Endodermal cell (in vitro differentiated cells): Measurements from ENCODE around the gene ACOT7. TPM values are rescaled to one million over a fixed set of nuclear protein-coding genes. Genes with fewer than 3 reads are reported as not detected.
"Not testable (repeated sequence)": the region's sequence is repeated elsewhere in the genome, so short reads cannot be mapped to it uniquely, and the experiment has no call there.

Experiments used
- DNase-seq: peaks from one replicate; pipeline ENCODE4 v3.0.0-alpha.2; 2017
- H3K27ac ChIP-seq: 2 replicates; pipeline ENCODE4 v1.5.1; 2013; ENCODE audit warnings: mild to moderate bottlenecking, low read depth, low read length, moderate library complexity
- H3K27me3 ChIP-seq: 2 replicates; pipeline ENCODE4 v1.6.1; 2013; ENCODE audit warnings: mild to moderate bottlenecking, low read length, moderate library complexity; ENCODE audit not compliant: insufficient read depth, control insufficient read depth, poor library complexity, severe bottlenecking
- H3K36me3 ChIP-seq: 2 replicates; pipeline ENCODE4 v1.7.0; 2013; ENCODE audit warnings: mild to moderate bottlenecking, low read length, moderate library complexity; ENCODE audit not compliant: control insufficient read depth, insufficient read depth
- H3K4me1 ChIP-seq: one replicate; pipeline ENCODE4 v1.7.0; 2013; ENCODE audit warnings: low read length; ENCODE audit not compliant: control insufficient read depth, insufficient read depth
- H3K4me3 ChIP-seq: 2 replicates; pipeline ENCODE4 v1.5.1; 2013; ENCODE audit warnings: mild to moderate bottlenecking, low read length, moderate library complexity
- H3K9ac ChIP-seq: 2 replicates; pipeline ENCODE4 v1.6.1; 2013; ENCODE audit warnings: mild to moderate bottlenecking, low read length, moderate library complexity; ENCODE audit not compliant: poor library complexity, severe bottlenecking; ENCODE audit errors: extremely low read depth
- H3K9me3 ChIP-seq: 2 replicates; pipeline ENCODE4 v1.6.1; 2013; ENCODE audit warnings: mild to moderate bottlenecking, low read length, moderate library complexity; ENCODE audit not compliant: control insufficient read depth
- H3K27ac Mint-ChIP-seq: 2 replicates; pipeline ENCODE4 v1.8.0; 2020; ENCODE audit warnings: mixed read lengths
- H3K27me3 Mint-ChIP-seq: 2 replicates; pipeline ENCODE4 v1.8.0; 2021; ENCODE audit warnings: mild to moderate bottlenecking, mixed read lengths; ENCODE audit not compliant: insufficient read depth
- H3K36me3 Mint-ChIP-seq: 2 replicates; pipeline ENCODE4 v1.8.0; 2020; ENCODE audit warnings: low read depth, mixed read lengths
- H3K4me1 Mint-ChIP-seq: 2 replicates; pipeline ENCODE4 v1.8.0; 2020; ENCODE audit warnings: mixed read lengths
- H3K4me3 Mint-ChIP-seq: 2 replicates; pipeline ENCODE4 v1.8.0; 2020; ENCODE audit warnings: mild to moderate bottlenecking, moderate library complexity, mixed read lengths
- H3K9me3 Mint-ChIP-seq: 2 replicates; pipeline ENCODE4 v1.8.0; 2020; ENCODE audit warnings: mild to moderate bottlenecking, mixed read lengths
- CTCF ChIP-seq: fragments of 200-600 bp; sonication (generic); conservative IDR thresholded peaks from 2 replicates; pipeline ENCODE4 v1.5.0; 2021; ENCODE audit warnings: antibody characterized with exemption, mild to moderate bottlenecking
- WGBS, 2 experiments: methylation state at CpG; one replicate each; pipeline versions ENCODE4 v1.1.5 to v1.1.7; 2013; ENCODE audit warnings: missing lambda C conversion rate in 2 of 2, mixed read lengths in 1 of 2; ENCODE audit not compliant: insufficient coverage in 1 of 2, insufficient read length in 1 of 2; 5-methylcytosine and 5-hydroxymethylcytosine counted together
- total RNA-seq, 2 donors: library from RNA; stranded (reverse); fragmentation: NEBNext Ultra II Directional in 1 of 2; extraction: Animal tissue kit (Norgen Biotek cat#: 25700) in 1 of 2; gene quantifications; 2 replicates in 1 of 2; 3 replicates in 1 of 2; pipeline ENCODE4 v1.2.1, GENCODE V29; 2021

Gene ACOT7
- total RNA-seq, 2 donors from 2014 or later, result 51.3 to 70.7 TPM

DNA sequence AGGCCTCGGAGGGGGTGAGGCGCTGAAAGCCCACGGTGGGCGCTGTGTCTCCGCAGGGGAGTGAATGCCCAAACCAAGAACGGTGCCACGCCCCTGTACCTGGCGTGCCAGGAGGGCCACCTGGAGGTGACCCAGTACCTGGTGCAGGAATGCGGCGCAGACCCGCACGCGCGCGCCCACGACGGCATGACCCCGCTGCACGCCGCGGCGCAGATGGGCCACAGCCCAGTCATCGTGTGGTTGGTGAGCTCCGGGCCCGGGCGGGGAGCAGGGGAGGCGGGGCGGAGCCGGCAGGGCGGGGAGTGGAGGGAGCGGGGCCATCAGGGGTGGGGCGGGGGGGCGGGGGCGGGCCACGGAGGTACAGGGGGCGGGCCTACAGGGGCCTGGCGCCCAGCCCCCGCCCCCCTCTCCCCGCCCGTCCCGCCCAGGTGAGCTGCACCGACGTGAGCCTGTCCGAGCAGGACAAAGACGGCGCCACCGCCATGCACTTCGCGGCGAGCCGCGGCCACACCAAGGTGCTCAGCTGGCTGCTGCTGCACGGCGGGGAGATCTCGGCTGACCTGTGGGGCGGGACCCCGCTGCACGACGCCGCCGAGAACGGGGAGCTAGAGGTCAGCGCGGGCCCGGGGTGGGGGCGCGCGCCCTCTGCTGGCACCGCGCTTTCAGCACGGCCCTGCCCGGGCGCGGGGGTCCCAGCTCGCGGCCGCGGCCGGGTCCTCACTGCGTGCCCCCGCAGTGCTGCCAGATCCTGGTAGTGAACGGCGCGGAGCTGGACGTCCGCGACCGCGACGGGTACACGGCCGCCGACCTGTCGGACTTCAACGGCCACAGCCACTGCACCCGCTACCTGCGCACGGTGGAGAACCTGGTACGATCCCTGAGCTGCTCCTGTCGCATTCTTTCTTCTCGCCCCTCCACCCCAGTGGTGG is 46.9 kb upstream of the ACOT7 start:
- no peak overlapping the region for H3K9ac ChIP-seq

DNA sequence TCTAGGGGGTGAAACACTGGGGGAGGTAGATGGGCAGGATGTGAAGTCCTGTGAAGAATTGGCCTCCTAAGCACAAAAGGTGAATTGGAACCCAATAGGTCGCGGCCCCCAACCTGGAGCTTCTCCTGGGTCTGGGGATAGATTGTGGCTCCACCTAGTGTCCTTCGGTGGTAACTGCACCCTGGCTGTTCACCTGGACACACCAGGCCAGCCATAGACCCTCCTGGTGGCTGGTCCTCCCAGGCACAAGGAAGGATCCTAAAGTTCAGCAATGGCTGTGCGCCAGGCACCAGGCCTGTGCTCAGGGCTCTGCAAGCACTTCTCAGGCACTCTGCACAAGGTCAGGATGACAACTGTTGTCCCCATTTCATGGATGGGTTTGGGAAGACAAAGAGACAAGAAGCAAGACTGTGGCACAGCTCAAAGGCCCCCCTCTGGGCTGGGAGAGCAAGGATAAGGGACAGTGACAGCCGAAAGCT is 44.5 kb upstream of the ACOT7 start:
- Histone ChIP-seq H3K4me1 (no peaks in the 10 kb centered on the region), H3K36me3 (no peaks in the 10 kb centered on the region), H3K9me3 (no peaks in the 10 kb centered on the region), H3K4me3 (no peak overlapping the region), H3K9ac (no peak overlapping the region), H3K27ac (no peak overlapping the region), H3K27me3 (peaks cover 27% of the 10 kb centered on the region)
- Mint-ChIP-seq H3K4me3 (no peak overlapping the region), H3K9me3 (no peaks in the 10 kb centered on the region), H3K4me1 (peaks cover 3% of the 10 kb centered on the region), H3K36me3 (no peaks in the 10 kb centered on the region), H3K27ac (no peak overlapping the region), H3K27me3 (peaks cover 54% of the 10 kb centered on the region)
- WGBS, 2 experiments, result 27% methylated on average over 5 of the region's 5 CpGs
- peak; percentile 97 for TF ChIP-seq CTCF
- DNase-seq, result peak; percentile 97

More for the DNA sequence above, 46.9 kb upstream of the ACOT7 start:
- Histone ChIP-seq H3K27ac (no peak overlapping the region), H3K9me3 (no peaks in the 10 kb centered on the region), H3K4me1 (no peaks in the 10 kb centered on the region), H3K27me3 (peaks cover 37% of the 10 kb centered on the region), H3K4me3 (no peak overlapping the region), H3K36me3 (no peaks in the 10 kb centered on the region)
- Mint-ChIP-seq H3K4me1 (peaks cover 3% of the 10 kb centered on the region), H3K4me3 (no peak overlapping the region), H3K9me3 (no peaks in the 10 kb centered on the region), H3K27me3 (peaks cover 44% of the 10 kb centered on the region), H3K27ac (no peak overlapping the region), H3K36me3 (no peaks in the 10 kb centered on the region)
- DNase-seq, result peak; percentile 94
- peak; percentile 77 for TF ChIP-seq CTCF
- 13 to 35% methylated on average over 28 to 96 of the region's 101 CpGs for WGBS, 2 experiments

DNA sequence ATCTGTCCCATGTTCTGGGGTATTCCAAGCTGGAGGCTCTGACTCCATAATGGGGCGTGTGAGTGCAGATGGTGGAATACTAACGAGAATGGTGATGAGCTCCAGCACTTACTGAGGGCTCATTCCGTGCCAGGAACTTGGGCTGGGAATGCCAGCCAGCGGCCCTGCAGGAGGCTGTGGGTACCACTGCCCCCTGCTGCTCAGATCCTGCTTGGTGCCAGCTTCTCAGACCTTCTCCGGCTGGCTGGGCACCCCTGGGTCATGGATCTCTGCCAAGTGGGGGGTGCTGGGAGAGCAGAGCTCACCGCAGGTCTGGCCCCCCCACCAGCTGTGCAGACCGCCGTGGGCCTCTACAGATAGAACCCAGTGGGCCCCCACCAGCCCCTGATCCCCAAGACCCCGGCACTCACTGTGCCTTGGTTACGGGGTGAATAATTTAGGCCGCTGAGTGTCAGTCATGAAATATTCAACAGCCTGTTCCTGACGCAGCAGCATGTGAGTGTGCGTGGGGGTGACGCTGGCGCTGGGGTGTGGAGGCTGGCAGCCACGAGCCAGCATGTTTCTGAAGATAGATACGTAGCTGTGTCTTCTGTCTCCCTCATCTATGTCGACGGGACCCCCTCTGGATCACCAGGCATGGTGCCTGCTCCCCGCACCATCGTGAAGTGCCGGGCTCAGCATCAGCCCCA is 43.6 kb upstream of the ACOT7 start:
- H3K4me3 ChIP-seq, H3K9ac ChIP-seq, H3K36me3 ChIP-seq, H3K9me3 ChIP-seq, H3K27ac ChIP-seq, H3K4me3 Mint-ChIP-seq, H3K36me3 Mint-ChIP-seq, H3K27ac Mint-ChIP-seq, H3K4me1 ChIP-seq, H3K9me3 Mint-ChIP-seq, DNase-seq, H3K4me1 Mint-ChIP-seq: not testable (repeated sequence)
- peaks cover 55% of the 10 kb centered on the region for H3K27me3 Mint-ChIP-seq
- WGBS, 2 experiments, result 86 to 89% methylated on average over 13 to 22 of the region's 22 CpGs
- TF ChIP-seq CTCF, result peak; percentile 21
- H3K27me3 ChIP-seq, result peaks cover 27% of the 10 kb centered on the region

- H3K27ac Mint-ChIP-seq, H3K4me3 ChIP-seq, H3K9me3 Mint-ChIP-seq, H3K4me1 ChIP-seq, H3K4me3 Mint-ChIP-seq, H3K27ac ChIP-seq, DNase-seq, H3K36me3 Mint-ChIP-seq, H3K36me3 ChIP-seq, H3K4me1 Mint-ChIP-seq, H3K9me3 ChIP-seq, H3K9ac ChIP-seq: not testable (repeated sequence)
- WGBS, 2 experiments, result 93% methylated on average over 3 of the region's 3 CpGs; no CpG with 5 or more reads in 1 of the 2 experiments
- peaks cover 48% of the 10 kb centered on the region for H3K27me3 Mint-ChIP-seq
- H3K27me3 ChIP-seq, result peaks cover 19% of the 10 kb centered on the region
These were observed 42.7 kb upstream of the ACOT7 start for GRCh38 chr1:6436277-6436676.
